Measurements from ENCODE around the gene KCNH4.

KCNH4 gene

DNA sequence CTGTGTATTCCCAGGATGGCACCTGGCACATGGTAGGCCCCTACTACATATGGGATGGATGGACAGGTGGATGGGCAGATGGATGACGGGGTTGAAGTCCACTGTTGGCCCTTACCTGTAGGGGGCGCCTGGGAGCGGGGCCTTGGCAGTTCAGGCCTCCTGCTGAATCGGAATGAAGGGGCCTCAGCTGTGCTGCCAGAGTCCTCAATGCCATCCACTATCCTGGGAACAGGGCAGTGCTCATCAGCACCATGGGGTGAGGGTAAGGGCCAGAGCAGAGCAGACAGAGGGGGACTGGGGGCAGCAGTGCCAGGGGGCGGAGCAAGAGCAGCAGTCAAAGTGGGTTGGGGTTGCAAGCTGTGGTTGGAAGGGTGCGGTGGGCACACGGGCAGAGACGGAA is 17.8 kb downstream of the KCNH4 start:
- H3K36me3 ChIP-seq (ENCODE audit: control insufficient read depth in 2 of 2, insufficient read depth in 1 of 2, low read length in 2 of 2) = no peaks in the 10 kb centered on the region
- ChIA-PET CTCF (interaction anchor here (0.6 to 2.0 kb wide), 15 partner anchors 9 to 364 kb away, joined by 3 to 9 read pairs (median 4); partner anchors contain the start of gene KCNH4), POLR2A (interaction anchor here (0.6 kb wide), 1 partner anchor 197 kb away, joined by 3 read pairs; the partner anchor contains the start of gene CNP)
- H3K4me1 ChIP-seq (ENCODE audit: control insufficient read depth, insufficient read depth, low read length) = no peaks in the 10 kb centered on the region
- no peak overlapping the region for H3K27ac ChIP-seq (ENCODE audit: extremely low read depth, low read depth, low read length)
- H3K4me3 ChIP-seq (ENCODE audit: low read depth, low read length) = no peak overlapping the region
- TF ChIP-seq, protein P1, sequence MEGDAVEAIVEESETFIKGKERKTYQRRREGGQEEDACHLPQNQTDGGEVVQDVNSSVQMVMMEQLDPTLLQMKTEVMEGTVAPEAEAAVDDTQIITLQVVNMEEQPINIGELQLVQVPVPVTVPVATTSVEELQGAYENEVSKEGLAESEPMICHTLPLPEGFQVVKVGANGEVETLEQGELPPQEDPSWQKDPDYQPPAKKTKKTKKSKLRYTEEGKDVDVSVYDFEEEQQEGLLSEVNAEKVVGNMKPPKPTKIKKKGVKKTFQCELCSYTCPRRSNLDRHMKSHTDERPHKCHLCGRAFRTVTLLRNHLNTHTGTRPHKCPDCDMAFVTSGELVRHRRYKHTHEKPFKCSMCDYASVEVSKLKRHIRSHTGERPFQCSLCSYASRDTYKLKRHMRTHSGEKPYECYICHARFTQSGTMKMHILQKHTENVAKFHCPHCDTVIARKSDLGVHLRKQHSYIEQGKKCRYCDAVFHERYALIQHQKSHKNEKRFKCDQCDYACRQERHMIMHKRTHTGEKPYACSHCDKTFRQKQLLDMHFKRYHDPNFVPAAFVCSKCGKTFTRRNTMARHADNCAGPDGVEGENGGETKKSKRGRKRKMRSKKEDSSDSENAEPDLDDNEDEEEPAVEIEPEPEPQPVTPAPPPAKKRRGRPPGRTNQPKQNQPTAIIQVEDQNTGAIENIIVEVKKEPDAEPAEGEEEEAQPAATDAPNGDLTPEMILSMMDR (tag by site-specific recombination; IDR thresholded peaks at IDR 0.05) = peak; percentile 54; the same call in 1 of the 2 replicates
- TF ChIP-seq ZNF529 (tag by site-specific recombination; IDR thresholded peaks at IDR 0.05; ENCODE audit: insufficient replicate concordance) (no peak), ZNF600 (tag by site-specific recombination; IDR thresholded peaks at IDR 0.05) (peak; percentile 54; the same call in 1 of the 2 replicates), HOXC10 (CRISPR knock-in tag; IDR thresholded peaks at IDR 0.05) (no peak), ZNF169 (tag by site-specific recombination; IDR thresholded peaks at IDR 0.05) (no peak)
- TF ChIP-seq, protein P2, sequence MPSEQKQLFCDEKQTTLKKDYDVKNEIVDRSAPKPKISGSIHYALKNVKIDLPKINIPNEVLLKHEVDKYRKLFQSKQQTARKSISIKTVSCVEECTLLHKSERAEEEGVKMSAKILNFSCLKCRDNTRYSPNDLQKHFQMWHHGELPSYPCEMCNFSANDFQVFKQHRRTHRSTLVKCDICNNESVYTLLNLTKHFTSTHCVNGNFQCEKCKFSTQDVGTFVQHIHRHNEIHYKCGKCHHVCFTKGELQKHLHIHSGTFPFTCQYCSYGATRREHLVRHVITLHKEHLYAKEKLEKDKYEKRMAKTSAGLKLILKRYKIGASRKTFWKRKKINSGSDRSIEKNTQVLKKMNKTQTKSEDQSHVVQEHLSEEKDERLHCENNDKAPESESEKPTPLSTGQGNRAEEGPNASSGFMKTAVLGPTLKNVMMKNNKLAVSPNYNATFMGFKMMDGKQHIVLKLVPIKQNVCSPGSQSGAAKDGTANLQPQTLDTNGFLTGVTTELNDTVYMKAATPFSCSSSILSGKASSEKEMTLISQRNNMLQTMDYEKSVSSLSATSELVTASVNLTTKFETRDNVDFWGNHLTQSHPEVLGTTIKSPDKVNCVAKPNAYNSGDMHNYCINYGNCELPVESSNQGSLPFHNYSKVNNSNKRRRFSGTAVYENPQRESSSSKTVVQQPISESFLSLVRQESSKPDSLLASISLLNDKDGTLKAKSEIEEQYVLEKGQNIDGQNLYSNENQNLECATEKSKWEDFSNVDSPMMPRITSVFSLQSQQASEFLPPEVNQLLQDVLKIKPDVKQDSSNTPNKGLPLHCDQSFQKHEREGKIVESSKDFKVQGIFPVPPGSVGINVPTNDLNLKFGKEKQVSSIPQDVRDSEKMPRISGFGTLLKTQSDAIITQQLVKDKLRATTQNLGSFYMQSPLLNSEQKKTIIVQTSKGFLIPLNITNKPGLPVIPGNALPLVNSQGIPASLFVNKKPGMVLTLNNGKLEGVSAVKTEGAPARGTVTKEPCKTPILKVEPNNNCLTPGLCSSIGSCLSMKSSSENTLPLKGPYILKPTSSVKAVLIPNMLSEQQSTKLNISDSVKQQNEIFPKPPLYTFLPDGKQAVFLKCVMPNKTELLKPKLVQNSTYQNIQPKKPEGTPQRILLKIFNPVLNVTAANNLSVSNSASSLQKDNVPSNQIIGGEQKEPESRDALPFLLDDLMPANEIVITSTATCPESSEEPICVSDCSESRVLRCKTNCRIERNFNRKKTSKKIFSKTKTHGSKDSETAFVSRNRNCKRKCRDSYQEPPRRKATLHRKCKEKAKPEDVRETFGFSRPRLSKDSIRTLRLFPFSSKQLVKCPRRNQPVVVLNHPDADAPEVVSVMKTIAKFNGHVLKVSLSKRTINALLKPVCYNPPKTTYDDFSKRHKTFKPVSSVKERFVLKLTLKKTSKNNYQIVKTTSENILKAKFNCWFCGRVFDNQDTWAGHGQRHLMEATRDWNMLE (tag by site-specific recombination; conservative IDR thresholded peaks at IDR 0.05; ENCODE audit: low read depth) = no peak
- no peaks in the 10 kb centered on the region for H3K9me3 ChIP-seq (ENCODE audit: control insufficient read depth, insufficient read depth, low read depth, low read length)

DNA sequence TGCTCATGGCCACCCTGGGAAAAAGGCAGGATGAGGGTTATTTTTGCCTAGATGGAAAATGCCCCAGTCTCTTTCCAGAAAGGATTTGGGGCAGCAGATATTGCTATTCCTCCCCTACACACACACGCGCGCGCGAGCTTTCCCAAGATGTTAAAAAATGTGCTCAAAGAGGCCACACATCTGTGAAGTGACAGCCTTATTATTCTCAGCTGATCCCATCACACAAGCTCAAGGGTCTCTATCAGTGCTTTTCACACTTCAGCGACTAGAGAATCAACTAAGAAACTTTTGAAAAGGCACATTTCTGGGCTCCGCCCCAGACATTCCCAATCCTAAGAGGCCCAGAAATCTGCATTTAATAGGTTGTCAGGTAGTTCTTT is 20.4 kb downstream of the KCNH4 start:
- H3K4me1 ChIP-seq (ENCODE audit: control insufficient read depth, insufficient read depth, low read length) = no peaks in the 10 kb centered on the region
- TF ChIP-seq, protein P3, sequence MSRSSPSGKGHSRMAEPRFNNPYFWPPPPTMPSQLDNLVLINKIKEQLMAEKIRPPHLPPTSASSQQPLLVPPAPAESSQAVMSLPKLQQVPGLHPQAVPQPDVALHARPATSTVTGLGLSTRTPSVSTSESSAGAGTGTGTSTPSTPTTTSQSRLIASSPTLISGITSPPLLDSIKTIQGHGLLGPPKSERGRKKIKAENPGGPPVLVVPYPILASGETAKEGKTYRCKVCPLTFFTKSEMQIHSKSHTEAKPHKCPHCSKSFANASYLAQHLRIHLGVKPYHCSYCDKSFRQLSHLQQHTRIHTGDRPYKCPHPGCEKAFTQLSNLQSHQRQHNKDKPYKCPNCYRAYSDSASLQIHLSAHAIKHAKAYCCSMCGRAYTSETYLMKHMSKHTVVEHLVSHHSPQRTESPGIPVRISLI (tag by site-specific recombination; IDR thresholded peaks at IDR 0.05) = 0 out of 2 replicates have a peak, but pooled peaks have one; percentile 45
- TF ChIP-seq, protein P4, sequence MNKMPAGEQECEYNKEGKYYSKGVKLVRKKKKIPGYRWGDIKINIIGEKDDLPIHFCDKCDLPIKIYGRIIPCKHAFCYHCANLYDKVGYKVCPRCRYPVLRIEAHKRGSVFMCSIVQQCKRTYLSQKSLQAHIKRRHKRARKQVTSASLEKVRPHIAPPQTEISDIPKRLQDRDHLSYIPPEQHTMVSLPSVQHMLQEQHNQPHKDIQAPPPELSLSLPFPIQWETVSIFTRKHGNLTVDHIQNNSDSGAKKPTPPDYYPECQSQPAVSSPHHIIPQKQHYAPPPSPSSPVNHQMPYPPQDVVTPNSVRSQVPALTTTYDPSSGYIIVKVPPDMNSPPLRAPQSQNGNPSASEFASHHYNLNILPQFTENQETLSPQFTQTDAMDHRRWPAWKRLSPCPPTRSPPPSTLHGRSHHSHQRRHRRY (tag by site-specific recombination; IDR thresholded peaks at IDR 0.05) = no peak
- H3K27ac ChIP-seq (ENCODE audit: extremely low read depth, low read depth, low read length) = no peak overlapping the region
- no peaks in the 10 kb centered on the region for H3K9me3 ChIP-seq (ENCODE audit: control insufficient read depth, insufficient read depth, low read depth, low read length)
- ChIA-PET POLR2A (interaction anchor here (0.7 to 1.2 kb wide), 2 partner anchors 8 to 24 kb away, joined by 3 to 9 read pairs; no protein-coding TSS in a partner anchor), CTCF (interaction anchor here (0.6 to 2.3 kb wide), 5 partner anchors 11 to 250 kb away, joined by 3 to 8 read pairs (median 5); no protein-coding TSS in a partner anchor)
- H3K36me3 ChIP-seq (ENCODE audit: control insufficient read depth in 2 of 2, insufficient read depth in 1 of 2, low read length in 2 of 2) = no peaks in the 10 kb centered on the region
- no peak overlapping the region for H3K4me3 ChIP-seq (ENCODE audit: low read depth, low read length)

DNA sequence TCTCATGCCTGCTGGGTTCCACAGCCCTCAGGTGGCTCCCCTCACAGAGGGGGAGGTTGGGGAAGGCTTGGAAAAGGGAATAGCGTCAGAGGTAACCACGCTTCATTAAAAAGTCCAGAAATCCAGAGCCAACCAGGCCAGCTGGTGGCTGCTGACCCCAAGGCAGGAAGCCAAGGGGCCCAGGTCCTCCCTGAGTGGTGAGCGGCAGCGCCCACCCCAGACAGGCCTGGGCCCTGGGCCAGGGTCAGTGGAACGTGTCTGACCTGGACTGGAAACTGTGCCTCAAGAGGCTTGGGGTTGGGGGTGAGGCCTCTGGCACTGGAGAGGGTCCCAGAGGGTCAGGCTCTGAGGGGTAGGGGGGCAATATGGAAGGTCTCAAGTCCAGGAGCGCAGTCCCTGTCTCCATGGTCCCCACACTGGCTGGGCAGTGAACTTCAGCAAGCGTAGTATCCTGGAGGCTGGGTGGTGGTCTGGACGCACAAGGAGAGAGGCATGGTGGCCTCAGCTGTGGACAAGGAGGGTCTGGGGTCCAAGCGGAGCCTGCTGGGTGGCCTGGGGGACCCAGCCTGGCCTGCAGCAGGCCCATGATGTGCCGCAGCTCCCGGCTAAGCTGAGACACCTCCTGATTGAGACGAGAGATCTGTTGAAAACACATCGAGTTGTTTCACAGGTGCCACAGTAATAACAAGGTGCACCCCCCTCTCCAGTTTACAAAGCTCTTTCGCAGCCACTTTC is 21.0 kb downstream of the KCNH4 start:
- no peaks in the 10 kb centered on the region for H3K9me3 ChIP-seq (ENCODE audit: control insufficient read depth, insufficient read depth, low read depth, low read length)
- POLR2A ChIA-PET = interaction anchor here (0.7 to 1.2 kb wide), 2 partner anchors 8 to 24 kb away, joined by 3 to 9 read pairs; no protein-coding TSS in a partner anchor
- no peaks in the 10 kb centered on the region for H3K36me3 ChIP-seq (ENCODE audit: control insufficient read depth in 2 of 2, insufficient read depth in 1 of 2, low read length in 2 of 2)
- no peak overlapping the region for H3K27ac ChIP-seq (ENCODE audit: extremely low read depth, low read depth, low read length)
- CTCF ChIA-PET = interaction anchor here (0.6 to 1.9 kb wide), 6 partner anchors 15 to 251 kb away, joined by 3 to 6 read pairs (median 4); no protein-coding TSS in a partner anchor
- no peak overlapping the region for H3K4me3 ChIP-seq (ENCODE audit: low read depth, low read length)
- H3K4me1 ChIP-seq (ENCODE audit: control insufficient read depth, insufficient read depth, low read length) = no peaks in the 10 kb centered on the region
- TF ChIP-seq HOXD13 (CRISPR knock-in tag; IDR thresholded peaks at IDR 0.05; ENCODE audit: borderline replicate concordance) = no peak
- no peak for TF ChIP-seq IKZF3 (tag by site-specific recombination; IDR thresholded peaks at IDR 0.05)
- TF ChIP-seq, protein P5, sequence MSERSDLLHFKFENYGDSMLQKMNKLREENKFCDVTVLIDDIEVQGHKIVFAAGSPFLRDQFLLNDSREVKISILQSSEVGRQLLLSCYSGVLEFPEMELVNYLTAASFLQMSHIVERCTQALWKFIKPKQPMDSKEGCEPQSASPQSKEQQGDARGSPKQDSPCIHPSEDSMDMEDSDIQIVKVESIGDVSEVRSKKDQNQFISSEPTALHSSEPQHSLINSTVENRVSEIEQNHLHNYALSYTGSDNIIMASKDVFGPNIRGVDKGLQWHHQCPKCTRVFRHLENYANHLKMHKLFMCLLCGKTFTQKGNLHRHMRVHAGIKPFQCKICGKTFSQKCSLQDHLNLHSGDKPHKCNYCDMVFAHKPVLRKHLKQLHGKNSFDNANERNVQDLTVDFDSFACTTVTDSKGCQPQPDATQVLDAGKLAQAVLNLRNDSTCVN (tag by site-specific recombination; optimal IDR thresholded peaks at IDR 0.05) = no peak
- TF ChIP-seq ZNF658 (tag by site-specific recombination; IDR thresholded peaks at IDR 0.05) = no peak
- TF ChIP-seq SCRT2 (tag by site-specific recombination; IDR thresholded peaks at IDR 0.05) = no peak
- no peak for TF ChIP-seq ZNF423 (tag by site-specific recombination; IDR thresholded peaks at IDR 0.05)
- TF ChIP-seq ZNF664 (tag by site-specific recombination; IDR thresholded peaks at IDR 0.05) = no peak
- TF ChIP-seq ZNF670 (tag by site-specific recombination; IDR thresholded peaks at IDR 0.05; ENCODE audit: low read depth) = no peak
- TF ChIP-seq ZSCAN23 (tag by site-specific recombination; IDR thresholded peaks at IDR 0.05) = no peak
- TF ChIP-seq GFI1B (tag by site-specific recombination; IDR thresholded peaks at IDR 0.05) = no peak
- TF ChIP-seq ZNF114 (tag by site-specific recombination; IDR thresholded peaks at IDR 0.05) = no peak
- TF ChIP-seq TCF7L2 (IDR thresholded peaks at IDR 0.05; ENCODE audit: borderline replicate concordance, low read depth, low read length) = no peak
